Colonic mucosa (tissue), 4 donors: Measurements from ENCODE around the gene PAGE2B. TPM values are rescaled to one million over a fixed set of nuclear protein-coding genes. Genes with fewer than 3 reads are reported as not detected.

ENCODE experiments used
- DNase-seq: peaks from one replicate; pipeline ENCODE4 v3.0.0-alpha.2; 2020
- H3K27ac ChIP-seq: fragments of 200-600 bp; one replicate; pipeline ENCODE4 v1.8.0; 2021
- H3K27me3 ChIP-seq: fragments of 200-600 bp; one replicate; pipeline ENCODE4 v1.8.0; 2021
- H3K36me3 ChIP-seq: fragments of 200-600 bp; one replicate; pipeline ENCODE4 v1.8.0; 2021
- H3K4me1 ChIP-seq: fragments of 200-600 bp; one replicate; pipeline ENCODE4 v1.8.0; 2021; ENCODE audit warnings: mild to moderate bottlenecking
- H3K4me3 ChIP-seq: fragments of 200-600 bp; one replicate; pipeline ENCODE4 v1.8.0; 2021
- H3K9ac ChIP-seq, 2 donors: one replicate each; pipeline ENCODE4 v1.7.0; 2013; ENCODE audit warnings: control low read depth in 2 of 2, low read depth in 2 of 2, low read length in 2 of 2
- H3K9me3 ChIP-seq: fragments of 200-600 bp; one replicate; pipeline ENCODE4 v1.8.0; 2021
- CTCF ChIP-seq: fragments of 200-600 bp; IDR thresholded peaks from one replicate; pipeline ENCODE4 v1.8.0; 2022; ENCODE audit warnings: antibody characterized with exemption, mild to moderate bottlenecking
- intact Hi-C: fragments of 100-400 bp; cut with DNase I; formaldehyde crosslinking; loops from one replicate; pipeline ENCODE4 v1.14.1; 2022
- total RNA-seq, 2 donors: library from RNA; stranded (reverse); fragmentation: NEBNext Ultra II Directional in 1 of 2; extraction: Animal tissue kit (Norgen Biotek cat#: 25700) in 1 of 2; gene quantifications; one replicate each; pipeline ENCODE4 v1.2.1, GENCODE V29; 2021
- donor health status: healthy.
- donor health status: DM: no; HTN: no; CAD: no.
- donor health status: DM: no; HTN: no; CAD: no.

PAGE2B gene
- not detected for total RNA-seq

GRCh38 chrX:55074851-55075467 is at the start of gene PAGE2B:
Gene PAGE2B, plus strand, starts transcription at chrX:55075030. Its CDS starts 1,012 bp downstream, at chrX:55076042.
- Histone ChIP-seq H3K4me3 (no peak within 1 kb of the TSS), H3K9ac (no peak within 1 kb of the TSS), H3K36me3 (no peaks in the 10 kb centered on the region), H3K27ac (no peak within 1 kb of the TSS), H3K4me1 (no peaks in the 10 kb centered on the region), H3K27me3 (no peaks in the 10 kb centered on the region), H3K9me3 (no peaks in the 10 kb centered on the region)
- no peak for TF ChIP-seq CTCF
- intact Hi-C loops, result no loop called here
- no peak for DNase-seq

- H3K36me3 ChIP-seq, result no peaks in the 10 kb centered on the region
- no peaks in the 10 kb centered on the region for H3K27me3 ChIP-seq
- H3K4me1 ChIP-seq, result no peaks in the 10 kb centered on the region
- H3K9ac ChIP-seq, result no peak overlapping the region
- no peak overlapping the region for H3K4me3 ChIP-seq
- no peak for TF ChIP-seq CTCF
- DNase-seq, result no peak
- intact Hi-C loops, result no loop called here
- no peak overlapping the region for H3K27ac ChIP-seq
- no peaks in the 10 kb centered on the region for H3K9me3 ChIP-seq
Observed at GRCh38 chrX:55026143-55026542, 48.7 kb upstream of the PAGE2B start.

- Histone ChIP-seq H3K4me3 (no peak overlapping the region), H3K9me3 (no peaks in the 10 kb centered on the region), H3K9ac (no peak overlapping the region), H3K27ac (no peak overlapping the region), H3K4me1 (no peaks in the 10 kb centered on the region), H3K27me3 (no peaks in the 10 kb centered on the region), H3K36me3 (no peaks in the 10 kb centered on the region)
- no peak for TF ChIP-seq CTCF
- no peak for DNase-seq
- intact Hi-C loops, result no loop called here
Observed at GRCh38 chrX:55026840-55027239, 48.0 kb upstream of the PAGE2B start.

GRCh38 chrX:55028040-55028439 is 46.8 kb upstream of the PAGE2B start:
- no peaks in the 10 kb centered on the region for H3K27me3 ChIP-seq
- no peaks in the 10 kb centered on the region for H3K4me1 ChIP-seq
- no peak overlapping the region for H3K9ac ChIP-seq
- no peak for DNase-seq
- no peaks in the 10 kb centered on the region for H3K9me3 ChIP-seq
- H3K27ac ChIP-seq, result no peak overlapping the region
- H3K36me3 ChIP-seq, result no peaks in the 10 kb centered on the region
- intact Hi-C loops, result no loop called here
- H3K4me3 ChIP-seq, result no peak overlapping the region
- TF ChIP-seq CTCF, result no peak

GRCh38 chrX:55028611-55029010 is 46.2 kb upstream of the PAGE2B start:
- intact Hi-C loops, result no loop called here
- no peaks in the 10 kb centered on the region for H3K27me3 ChIP-seq
- no peak overlapping the region for H3K9ac ChIP-seq
- H3K4me3 ChIP-seq, result no peak overlapping the region
- H3K27ac ChIP-seq, result no peak overlapping the region
- H3K9me3 ChIP-seq, result no peaks in the 10 kb centered on the region
- TF ChIP-seq CTCF, result no peak
- no peaks in the 10 kb centered on the region for H3K4me1 ChIP-seq
- no peak for DNase-seq
- no peaks in the 10 kb centered on the region for H3K36me3 ChIP-seq
